Uterus (tissue), 2 donors: ENCODE data around the gene LPP.

Experiments
- POLR2A ChIP-seq, 2 donors: fragments of 450-650 bp; IDR thresholded peaks; one replicate each; pipeline ENCODE4 v1.6.1; 2016; ENCODE audit warnings: antibody characterized with exemption in 2 of 2, mild to moderate bottlenecking in 1 of 2, moderate library complexity in 1 of 2
- TF ChIP-seq, protein P1 (sequence below), 4 experiments: fragments of 200-600 bp in 2 of 4; fragments of 450-650 bp in 2 of 4; sonication (generic) in 2 of 4; IDR thresholded peaks; one replicate each; pipeline ENCODE4 v1.5.1; 2016 to 2019; ENCODE audit warnings: antibody characterized with exemption in 4 of 4, mild to moderate bottlenecking in 2 of 4, moderate library complexity in 1 of 4

DNA sequence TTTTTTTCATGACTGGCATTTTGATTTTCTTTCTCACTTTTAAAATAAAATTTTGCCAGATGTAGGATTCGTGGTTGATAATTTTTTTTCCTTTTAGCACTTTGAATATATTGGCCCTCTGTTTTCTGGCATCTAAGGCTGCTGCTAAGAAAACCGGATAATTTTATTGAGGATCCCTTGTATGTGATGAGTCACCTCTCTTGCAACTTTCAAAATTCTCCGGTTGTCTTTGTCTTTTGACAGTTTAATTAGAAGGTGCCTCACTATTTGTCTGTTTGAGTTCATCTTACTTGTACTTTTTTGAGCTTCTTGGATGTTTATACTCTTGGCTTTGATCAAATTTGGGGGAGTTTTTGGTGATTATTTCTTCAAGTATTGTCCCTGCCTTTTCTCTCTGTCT, 349.7 kb downstream of the LPP start:
- TF ChIP-seq POLR2A (IDR thresholded peaks at IDR 0.05), result no peak
- TF ChIP-seq, protein P1, sequence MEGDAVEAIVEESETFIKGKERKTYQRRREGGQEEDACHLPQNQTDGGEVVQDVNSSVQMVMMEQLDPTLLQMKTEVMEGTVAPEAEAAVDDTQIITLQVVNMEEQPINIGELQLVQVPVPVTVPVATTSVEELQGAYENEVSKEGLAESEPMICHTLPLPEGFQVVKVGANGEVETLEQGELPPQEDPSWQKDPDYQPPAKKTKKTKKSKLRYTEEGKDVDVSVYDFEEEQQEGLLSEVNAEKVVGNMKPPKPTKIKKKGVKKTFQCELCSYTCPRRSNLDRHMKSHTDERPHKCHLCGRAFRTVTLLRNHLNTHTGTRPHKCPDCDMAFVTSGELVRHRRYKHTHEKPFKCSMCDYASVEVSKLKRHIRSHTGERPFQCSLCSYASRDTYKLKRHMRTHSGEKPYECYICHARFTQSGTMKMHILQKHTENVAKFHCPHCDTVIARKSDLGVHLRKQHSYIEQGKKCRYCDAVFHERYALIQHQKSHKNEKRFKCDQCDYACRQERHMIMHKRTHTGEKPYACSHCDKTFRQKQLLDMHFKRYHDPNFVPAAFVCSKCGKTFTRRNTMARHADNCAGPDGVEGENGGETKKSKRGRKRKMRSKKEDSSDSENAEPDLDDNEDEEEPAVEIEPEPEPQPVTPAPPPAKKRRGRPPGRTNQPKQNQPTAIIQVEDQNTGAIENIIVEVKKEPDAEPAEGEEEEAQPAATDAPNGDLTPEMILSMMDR (IDR thresholded peaks at IDR 0.05), result no peak
